ENCODE results near the gene MRGPRE.

Gene MRGPRE

DNA sequence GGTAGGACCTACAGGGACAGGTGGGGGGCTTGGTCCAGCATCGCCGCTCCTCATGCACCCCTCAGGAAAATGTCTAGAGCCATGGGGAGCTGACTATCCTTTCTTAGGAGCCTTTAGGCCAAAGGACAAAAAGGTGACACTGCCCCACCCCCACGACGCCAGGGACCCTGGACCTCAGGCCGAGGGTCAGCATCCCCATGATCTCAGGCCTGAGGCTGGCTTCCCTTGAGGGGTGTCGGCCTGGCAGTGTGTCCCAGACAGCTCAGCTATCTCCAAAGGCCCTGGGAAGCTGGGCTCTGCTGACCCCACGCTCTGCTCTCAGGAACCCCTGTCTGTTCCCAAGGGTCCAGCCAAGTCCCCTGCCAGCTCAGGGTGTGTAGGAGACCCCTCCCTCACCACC lies 29.9 kb downstream of the MRGPRE start:
- no peak for DNase-seq (ENCODE audit: extremely low read depth, low read depth)
- TF ChIP-seq, protein P1, sequence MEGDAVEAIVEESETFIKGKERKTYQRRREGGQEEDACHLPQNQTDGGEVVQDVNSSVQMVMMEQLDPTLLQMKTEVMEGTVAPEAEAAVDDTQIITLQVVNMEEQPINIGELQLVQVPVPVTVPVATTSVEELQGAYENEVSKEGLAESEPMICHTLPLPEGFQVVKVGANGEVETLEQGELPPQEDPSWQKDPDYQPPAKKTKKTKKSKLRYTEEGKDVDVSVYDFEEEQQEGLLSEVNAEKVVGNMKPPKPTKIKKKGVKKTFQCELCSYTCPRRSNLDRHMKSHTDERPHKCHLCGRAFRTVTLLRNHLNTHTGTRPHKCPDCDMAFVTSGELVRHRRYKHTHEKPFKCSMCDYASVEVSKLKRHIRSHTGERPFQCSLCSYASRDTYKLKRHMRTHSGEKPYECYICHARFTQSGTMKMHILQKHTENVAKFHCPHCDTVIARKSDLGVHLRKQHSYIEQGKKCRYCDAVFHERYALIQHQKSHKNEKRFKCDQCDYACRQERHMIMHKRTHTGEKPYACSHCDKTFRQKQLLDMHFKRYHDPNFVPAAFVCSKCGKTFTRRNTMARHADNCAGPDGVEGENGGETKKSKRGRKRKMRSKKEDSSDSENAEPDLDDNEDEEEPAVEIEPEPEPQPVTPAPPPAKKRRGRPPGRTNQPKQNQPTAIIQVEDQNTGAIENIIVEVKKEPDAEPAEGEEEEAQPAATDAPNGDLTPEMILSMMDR (IDR thresholded peaks at IDR 0.05; ENCODE audit: low read depth, low read length, missing control alignments): no peak
- H3K4me3 ChIP-seq (replicated peaks; ENCODE audit: low read depth, low read length): no peak overlapping the region

DNA sequence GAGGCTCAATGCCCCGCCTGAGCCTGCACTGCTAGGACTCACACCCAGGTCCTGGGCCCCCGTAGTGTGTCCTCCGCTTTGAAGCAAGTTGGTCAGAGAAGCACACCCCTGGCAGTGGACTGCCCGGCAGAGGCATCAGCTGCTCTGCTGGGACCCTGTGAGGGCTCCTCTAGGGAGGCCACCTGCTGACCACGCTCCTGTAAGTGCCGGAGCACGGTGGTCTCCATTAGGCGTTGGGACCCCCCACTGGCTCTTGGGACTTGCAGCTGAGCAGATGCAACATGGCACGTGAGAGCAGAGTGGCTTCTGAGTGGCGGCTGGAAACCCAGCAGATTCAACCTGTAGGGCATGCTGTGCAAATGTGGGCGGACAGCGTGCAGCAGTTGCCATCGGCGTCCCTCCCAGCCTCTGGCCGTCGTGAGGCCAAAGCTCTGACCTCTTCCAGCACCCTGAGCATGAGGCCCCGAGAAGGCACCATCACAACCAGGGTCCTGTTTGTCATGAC lies 30.5 kb downstream of the MRGPRE start:
- TF ChIP-seq, protein P1 (IDR thresholded peaks at IDR 0.05; ENCODE audit: low read depth, low read length, missing control alignments): no peak
- no peak for DNase-seq (ENCODE audit: extremely low read depth, low read depth)

DNA sequence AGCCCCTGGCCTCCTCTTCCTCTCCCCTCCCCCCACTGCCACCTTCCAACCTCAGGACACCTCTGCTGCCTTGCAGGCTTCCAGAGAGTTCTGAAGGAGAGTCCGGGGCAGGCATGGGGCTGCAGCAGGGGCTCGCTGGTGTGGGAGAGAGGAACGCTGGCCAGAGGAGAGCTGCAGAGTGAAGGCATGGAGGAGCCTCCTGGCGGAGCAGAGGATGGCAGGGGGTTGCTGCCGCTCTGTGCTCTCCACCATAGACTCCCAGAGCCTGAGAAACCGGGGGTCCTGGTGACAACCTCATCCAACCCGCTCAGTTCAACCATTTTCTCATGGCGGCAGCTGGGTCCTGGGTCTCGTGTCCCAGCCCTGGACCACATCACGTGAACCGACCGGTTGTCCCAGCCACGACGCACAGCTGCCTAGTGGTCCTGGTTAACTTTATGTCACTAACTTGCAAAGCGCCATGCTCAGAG lies 31.1 kb downstream of the MRGPRE start:
- TF ChIP-seq, protein P1 (IDR thresholded peaks at IDR 0.05; ENCODE audit: low read depth, low read length, missing control alignments): no peak
- no peak for DNase-seq (ENCODE audit: extremely low read depth, low read depth)
- H3K4me3 ChIP-seq (replicated peaks; ENCODE audit: low read depth, low read length): no peak overlapping the region

More for the DNA sequence above, 30.5 kb downstream of the MRGPRE start:
- no peak overlapping the region for H3K4me3 ChIP-seq (replicated peaks; ENCODE audit: low read depth, low read length)

DNA sequence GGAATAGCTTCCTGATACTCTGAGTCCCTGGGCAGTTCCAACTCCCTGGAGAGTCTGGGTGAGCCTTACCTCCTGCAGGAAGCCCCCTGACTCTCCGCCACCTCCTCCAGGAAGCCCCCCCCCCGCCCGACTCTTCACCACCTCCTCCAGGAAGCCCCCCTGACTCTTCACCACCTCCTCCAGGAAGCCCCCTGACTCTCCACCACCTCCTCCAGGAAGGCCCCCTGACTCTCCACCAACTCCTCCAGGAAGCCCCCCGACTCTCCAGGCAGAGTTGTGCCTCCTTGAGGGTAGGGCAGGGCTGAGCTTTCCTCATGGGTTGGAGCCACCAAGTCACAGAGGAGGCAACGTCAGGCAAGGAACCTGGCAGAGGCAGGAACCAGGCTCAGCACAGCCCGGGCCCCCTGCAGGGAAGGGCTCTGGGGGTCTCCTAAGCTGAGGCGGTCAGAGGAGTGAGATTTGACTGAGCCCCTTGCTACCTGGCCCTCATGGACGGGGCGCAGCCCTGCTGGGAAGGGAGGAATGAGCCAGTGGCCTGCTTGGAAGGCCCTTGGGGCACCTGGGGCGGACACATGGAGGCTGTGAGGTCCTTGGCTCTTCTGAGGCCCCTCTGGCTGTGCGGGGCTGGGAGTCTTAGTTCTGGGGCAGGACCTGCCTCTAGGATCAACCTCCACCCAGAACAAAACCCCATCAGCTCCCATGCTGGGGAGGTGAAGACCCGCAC lies 31.7 kb downstream of the MRGPRE start:
- TF ChIP-seq, protein P1 (IDR thresholded peaks at IDR 0.05; ENCODE audit: low read depth, low read length, missing control alignments): no peak
- DNase-seq (ENCODE audit: extremely low read depth, low read depth): no peak
- no peak overlapping the region for H3K4me3 ChIP-seq (replicated peaks; ENCODE audit: low read depth, low read length)

DNA sequence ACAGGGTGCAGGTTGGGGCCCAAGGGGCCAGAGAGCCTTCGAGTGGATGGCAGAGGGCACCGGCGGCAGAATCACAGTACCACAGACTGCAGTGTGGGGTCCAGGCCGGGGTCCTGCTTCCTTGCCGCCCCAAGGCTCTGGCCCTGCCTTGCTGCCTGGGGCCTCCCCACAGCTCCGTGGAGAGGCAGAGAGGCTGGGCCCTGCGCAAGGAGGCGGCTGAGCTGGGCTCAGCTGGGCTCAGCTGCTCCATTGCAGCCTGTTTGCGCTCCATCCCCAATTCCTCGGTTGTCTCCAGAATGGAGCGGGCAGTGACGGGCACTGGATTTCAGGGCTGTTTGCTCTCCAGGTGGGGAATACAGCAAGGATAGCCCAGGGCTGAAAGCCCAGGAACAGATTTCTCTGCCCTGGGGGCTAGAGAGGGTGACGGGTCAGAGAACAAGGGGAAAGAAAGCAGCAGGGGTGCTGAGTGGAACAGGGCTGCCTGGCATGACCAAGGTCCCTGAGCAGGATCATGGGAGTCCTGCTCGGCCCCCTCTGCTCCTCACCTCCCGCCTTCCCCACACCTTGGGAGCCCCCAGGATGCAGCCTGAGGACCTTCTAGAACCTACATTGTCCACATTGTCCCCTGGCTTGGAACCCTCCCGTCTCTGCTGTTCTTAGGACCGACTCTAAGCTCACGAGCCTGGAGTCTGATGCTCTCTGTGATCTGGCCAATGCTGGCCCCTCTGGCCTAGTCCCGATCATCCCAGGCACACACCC lies 32.5 kb downstream of the MRGPRE start:
- no peak for DNase-seq (ENCODE audit: extremely low read depth, low read depth)
- no peak overlapping the region for H3K4me3 ChIP-seq (replicated peaks; ENCODE audit: low read depth, low read length)
- TF ChIP-seq, protein P1 (IDR thresholded peaks at IDR 0.05; ENCODE audit: low read depth, low read length, missing control alignments): no peak

DNA sequence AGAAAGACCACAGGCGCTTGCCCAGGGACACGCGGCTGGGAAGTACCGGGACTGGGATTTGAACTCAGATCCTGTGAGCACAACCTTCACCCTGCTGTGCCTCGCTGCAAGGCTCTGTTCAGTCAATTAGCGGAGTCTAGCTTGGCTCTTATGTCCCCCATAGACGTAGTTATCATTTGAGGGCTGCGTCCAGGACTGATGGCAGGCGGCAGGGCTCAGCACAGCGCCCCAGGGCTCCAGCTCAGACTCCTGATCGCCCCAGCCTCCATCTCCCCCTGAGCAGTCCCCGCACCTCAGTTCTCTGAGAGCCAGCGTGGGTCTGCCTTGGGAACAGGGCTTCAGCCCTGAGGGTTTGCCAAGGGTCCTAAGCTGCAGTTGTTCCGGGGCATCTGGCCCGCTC lies 33.4 kb downstream of the MRGPRE start:
- TF ChIP-seq, protein P1 (IDR thresholded peaks at IDR 0.05; ENCODE audit: low read depth, low read length, missing control alignments): no peak
- H3K4me3 ChIP-seq (replicated peaks; ENCODE audit: low read depth, low read length): no peak overlapping the region
- no peak for DNase-seq (ENCODE audit: extremely low read depth, low read depth)

All from HFF-Myc (cell line).